AG09319 (cell line): ENCODE data around the gene CDC27.
"Not testable (repeated sequence)": the region's sequence is repeated elsewhere in the genome, so short reads cannot be mapped to it uniquely, and the experiment has no call there.

Source experiments
- DNase-seq: peaks from one replicate; pipeline ENCODE4 v3.0.0-alpha.2; 2010; ENCODE audit warnings: low read depth; ENCODE audit errors: extremely low read depth
- CTCF ChIP-seq: IDR thresholded peaks from 2 replicates; pipeline ENCODE4 v1.5.1; 2011; ENCODE audit warnings: low read depth, mild to moderate bottlenecking, inconsistent platforms, low read length, moderate library complexity

Gene CDC27

GRCh38 chr17:47188271-47188875 is 722 bp downstream of the CDC27 start:
- no peak for DNase-seq
- TF ChIP-seq CTCF, result no peak

- no peak for DNase-seq
- TF ChIP-seq CTCF, result no peak
Measured at GRCh38 chr17:47184681-47185080, 4.4 kb downstream of the CDC27 start.

GRCh38 chr17:47180988-47181387 is 8.1 kb downstream of the CDC27 start:
- DNase-seq, result not testable (repeated sequence)

- no peak for TF ChIP-seq CTCF
Measured at GRCh38 chr17:47180337-47180736, 8.8 kb downstream of the CDC27 start.

GRCh38 chr17:47179141-47179540 is 10.0 kb downstream of the CDC27 start:
- DNase-seq, result no peak
- no peak for TF ChIP-seq CTCF

More at GRCh38 chr17:47180337-47180736, 8.8 kb downstream of the CDC27 start:
- DNase-seq, result no peak

GRCh38 chr17:47177261-47177660 is 11.8 kb downstream of the CDC27 start:
- TF ChIP-seq CTCF, result no peak
- no peak for DNase-seq

- DNase-seq, result no peak
- no peak for TF ChIP-seq CTCF
Measured at GRCh38 chr17:47176389-47176826, 12.7 kb downstream of the CDC27 start.

GRCh38 chr17:47174823-47175222 is 14.3 kb downstream of the CDC27 start:
- not testable (repeated sequence) for DNase-seq
